GM19452 (cell line): ENCODE measurements around the gene S100A14.

Source experiments
- ATAC-seq: cut with Tn5 transposase; IDR thresholded peaks from one replicate; pipeline ENCODE4 v1.9.1; 2021; ENCODE audit not compliant: unreplicated experiment

Gene S100A14

GRCh38 chr1:153616917-153617311 is 789 bp upstream of the S100A14 start:
- ATAC-seq, result no peak

GRCh38 chr1:153615406-153615805 is 719 bp downstream of the S100A14 start:
- ATAC-seq, result no peak

- ATAC-seq, result no peak
Measured at GRCh38 chr1:153614906-153615305, 1.2 kb downstream of the S100A14 start.

- no peak for ATAC-seq
Measured at GRCh38 chr1:153614189-153614900, 1.8 kb downstream of the S100A14 start.

- ATAC-seq, result no peak
Measured at GRCh38 chr1:153613406-153613805, 2.7 kb downstream of the S100A14 start.

GRCh38 chr1:153612755-153613331 is 3.3 kb downstream of the S100A14 start, which contains the start of gene S100A16:
TSS of gene S100A16 (minus strand) at chr1:153613137. CDS start at chr1:153608151, 4,986 bp downstream.
- ATAC-seq, result no peak

GRCh38 chr1:153612111-153612754 is 3.9 kb downstream of the S100A14 start:
- no peak for ATAC-seq

GRCh38 chr1:153611356-153611755 is 4.8 kb downstream of the S100A14 start:
- no peak for ATAC-seq

- ATAC-seq, result no peak
Measured at GRCh38 chr1:153610811-153611301, 5.3 kb downstream of the S100A14 start.

- ATAC-seq, result no peak
Measured at GRCh38 chr1:153610334-153610733, 5.8 kb downstream of the S100A14 start.

GRCh38 chr1:153609585-153609907 is 6.6 kb downstream of the S100A14 start:
- ATAC-seq, result no peak

GRCh38 chr1:153608742-153609584 is 7.2 kb downstream of the S100A14 start:
- ATAC-seq, result no peak

- no peak for ATAC-seq
Measured at GRCh38 chr1:153608089-153608682, 7.9 kb downstream of the S100A14 start.

GRCh38 chr1:153607381-153607780 is 8.7 kb downstream of the S100A14 start:
- no peak for ATAC-seq

- no peak for ATAC-seq
Measured at GRCh38 chr1:153606194-153606593, 9.9 kb downstream of the S100A14 start.

- no peak for ATAC-seq
Measured at GRCh38 chr1:153602749-153603148, 13.4 kb downstream of the S100A14 start.

GRCh38 chr1:153599847-153600246 is 16.3 kb downstream of the S100A14 start:
- no peak for ATAC-seq

GRCh38 chr1:153598309-153599172 is 17.6 kb downstream of the S100A14 start:
- ATAC-seq, result peak; percentile 96

GRCh38 chr1:153597206-153597605 is 18.9 kb downstream of the S100A14 start:
- ATAC-seq, result no peak

GRCh38 chr1:153592748-153593147 is 23.4 kb downstream of the S100A14 start:
- no peak for ATAC-seq
